K562 (cell line): ENCODE measurements around the gene EPB42. TPM values are rescaled to one million over a fixed set of nuclear protein-coding genes. Genes with fewer than 3 reads are reported as not detected.

ENCODE experiments used
- BDP1 ChIP-seq: IDR thresholded peaks from 3 replicates; pipeline ENCODE4 v1.6.1; 2011; ENCODE audit not compliant: insufficient read length, insufficient read depth
- ELF2 ChIP-seq: fragments of 250-450 bp; sonication (Bioruptor Pico); IDR thresholded peaks from 2 replicates; pipeline ENCODE4 v1.5.0; 2021; ENCODE audit warnings: mild to moderate bottlenecking
- HMG20A ChIP-seq: fragments of 450-650 bp; formaldehyde crosslinking; conservative IDR thresholded peaks from 2 replicates; pipeline ENCODE4 v1.4.0; 2020; ENCODE audit warnings: mild to moderate bottlenecking, mixed read lengths
- PCBP2 ChIP-seq: fragments of 200-400 bp; formaldehyde crosslinking; IDR thresholded peaks from 2 replicates; pipeline ENCODE4 v1.6.1; 2018; ENCODE audit warnings: low read length, low read depth, mild to moderate bottlenecking, moderate library complexity; ENCODE audit not compliant: poor library complexity, severe bottlenecking
- RBM22 ChIP-seq: fragments of 200-400 bp; formaldehyde crosslinking; IDR thresholded peaks from 2 replicates; pipeline ENCODE4 v1.6.1; 2018; ENCODE audit warnings: low read length, low read depth; ENCODE audit not compliant: poor library complexity, severe bottlenecking
- SETDB1 ChIP-seq: IDR thresholded peaks from one replicate; pipeline ENCODE4 v1.6.1; 2012; ENCODE audit warnings: low read length, control low read depth, inconsistent platforms
- YBX1 ChIP-seq: fragments of 450-650 bp; IDR thresholded peaks from 2 replicates; pipeline ENCODE4 v1.7.1; 2016; ENCODE audit warnings: mild to moderate bottlenecking
- ZNF124 ChIP-seq: sonication (generic); formaldehyde crosslinking; IDR thresholded peaks from 2 replicates; pipeline ENCODE4 v1.8.1; 2022; ENCODE audit warnings: missing genetic modification reagents
- ZNF165 ChIP-seq: fragments of 250-450 bp; sonication (Bioruptor Pico); IDR thresholded peaks from 2 replicates; pipeline ENCODE4 v1.4.0; 2020; ENCODE audit warnings: borderline replicate concordance
- ZNF347 ChIP-seq: fragments of 450-650 bp; formaldehyde crosslinking; IDR thresholded peaks from 2 replicates; pipeline ENCODE4 v1.4.0; 2020; ENCODE audit warnings: low read depth, mild to moderate bottlenecking, moderate library complexity
- ZNF778 ChIP-seq: fragments of 450-650 bp; formaldehyde crosslinking; IDR thresholded peaks from 2 replicates; pipeline ENCODE4 v1.4.0; 2020; ENCODE audit warnings: mild to moderate bottlenecking, moderate library complexity
- ZSCAN29 ChIP-seq: fragments of 450-650 bp; IDR thresholded peaks from 2 replicates; pipeline ENCODE4 v1.6.1; 2017
- ZZZ3 ChIP-seq: fragments of 450-650 bp; IDR thresholded peaks from 2 replicates; pipeline ENCODE4 v1.6.1; 2016; ENCODE audit warnings: antibody characterized with exemption, mild to moderate bottlenecking, moderate library complexity
- polyA plus RNA-seq, 8 experiments: library from polyadenylated mRNA; depleted of rRNA in 4 of 8; stranded (reverse) in 5 of 8; unstranded in 3 of 8; fragments of >200 nt; fragmentation: Nextera tagmentation in 2 of 8; fragmentation: Illumina TruSeq in 1 of 8; extraction: Ambion mirVana in 2 of 8; extraction: Trizol in 1 of 8; gene quantifications; 2 replicates each; pipeline versions ENCODE4 v1.2.1 to v1.2.3, GENCODE V29; 2011 to 2014; ENCODE audit warnings: inconsistent platforms in 1 of 8, missing spikeins in 1 of 8
- total RNA-seq, 7 experiments: library from RNA; depleted of rRNA in 6 of 7; stranded (reverse); fragments of >200 nt in 6 of 7; fragmentation: Illumina TruSeq in 2 of 7; extraction: Trizol in 2 of 7; gene quantifications; 2 replicates each; pipeline versions ENCODE4 v1.2.1 to v1.2.3, GENCODE V29; 2011 to 2021; ENCODE audit warnings: low replicate concordance in 1 of 7
- TF ChIP-seq, protein P1 (sequence below): fragments of 200-800 bp; sonication (Bioruptor generic); IDR thresholded peaks from 2 replicates; pipeline ENCODE4 v1.6.1; 2017; ENCODE audit warnings: missing genetic modification characterization, missing compliant biosample characterization
- TF ChIP-seq, protein P2 (sequence below): fragments of 450-650 bp; formaldehyde crosslinking; IDR thresholded peaks from 2 replicates; pipeline ENCODE4 v1.4.0; 2020; ENCODE audit warnings: mild to moderate bottlenecking, moderate library complexity
- TF ChIP-seq, protein P3 (sequence below): sonication (generic); formaldehyde crosslinking; IDR thresholded peaks from 2 replicates; pipeline ENCODE4 v1.8.1; 2023; ENCODE audit warnings: mild to moderate bottlenecking, missing genetic modification reagents
- TF ChIP-seq, protein P4 (sequence below): fragments of 250-450 bp; sonication (Bioruptor Pico); IDR thresholded peaks from 2 replicates; pipeline ENCODE4 v1.5.0; 2021; ENCODE audit warnings: mild to moderate bottlenecking, moderate library complexity
- TF ChIP-seq, protein P5 (sequence below): fragments of 450-650 bp; formaldehyde crosslinking; IDR thresholded peaks from 2 replicates; pipeline ENCODE4 v1.4.0; 2020; ENCODE audit warnings: mild to moderate bottlenecking, mixed read lengths

EPB42 gene
- total and polyA plus RNA-seq, 9 of the 15 experiments (the other 6 are each of a cell fraction or from before 2014, with no cell fraction given) = 0.38 to 2.3 (median 1.4) TPM

DNA sequence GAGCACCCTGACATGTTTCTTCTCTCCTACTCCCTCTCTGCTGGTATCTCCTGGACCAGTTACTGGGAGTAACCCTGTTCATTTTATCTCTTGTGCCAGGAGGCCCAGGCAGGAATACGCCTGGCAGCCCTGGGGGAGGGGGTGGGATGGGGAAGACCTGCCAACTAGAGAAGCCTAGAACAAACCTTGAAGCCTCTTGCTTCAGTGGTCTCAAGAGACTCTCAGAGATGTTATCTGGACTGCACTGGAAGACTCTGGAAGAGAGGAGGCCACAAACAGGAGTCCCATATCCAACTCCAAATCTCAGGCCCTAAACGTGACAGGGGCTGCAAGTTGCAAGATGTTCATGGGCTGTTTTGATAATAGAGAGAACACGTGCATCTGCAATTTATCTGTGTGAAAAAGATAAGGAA lies at the start of gene EPB42 (continued):
- TF ChIP-seq ZNF165 (CRISPR knock-in tag) = no peak
- TF ChIP-seq ZNF347 (CRISPR knock-in tag) = no peak
- TF ChIP-seq ELF2 (CRISPR knock-in tag) = no peak
- TF ChIP-seq ZSCAN29 = no peak
- TF ChIP-seq, protein P1, sequence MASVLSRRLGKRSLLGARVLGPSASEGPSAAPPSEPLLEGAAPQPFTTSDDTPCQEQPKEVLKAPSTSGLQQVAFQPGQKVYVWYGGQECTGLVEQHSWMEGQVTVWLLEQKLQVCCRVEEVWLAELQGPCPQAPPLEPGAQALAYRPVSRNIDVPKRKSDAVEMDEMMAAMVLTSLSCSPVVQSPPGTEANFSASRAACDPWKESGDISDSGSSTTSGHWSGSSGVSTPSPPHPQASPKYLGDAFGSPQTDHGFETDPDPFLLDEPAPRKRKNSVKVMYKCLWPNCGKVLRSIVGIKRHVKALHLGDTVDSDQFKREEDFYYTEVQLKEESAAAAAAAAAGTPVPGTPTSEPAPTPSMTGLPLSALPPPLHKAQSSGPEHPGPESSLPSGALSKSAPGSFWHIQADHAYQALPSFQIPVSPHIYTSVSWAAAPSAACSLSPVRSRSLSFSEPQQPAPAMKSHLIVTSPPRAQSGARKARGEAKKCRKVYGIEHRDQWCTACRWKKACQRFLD = peak; percentile 82
- TF ChIP-seq PCBP2 = no peak
- no peak for TF ChIP-seq ZNF778
- TF ChIP-seq, protein P2, sequence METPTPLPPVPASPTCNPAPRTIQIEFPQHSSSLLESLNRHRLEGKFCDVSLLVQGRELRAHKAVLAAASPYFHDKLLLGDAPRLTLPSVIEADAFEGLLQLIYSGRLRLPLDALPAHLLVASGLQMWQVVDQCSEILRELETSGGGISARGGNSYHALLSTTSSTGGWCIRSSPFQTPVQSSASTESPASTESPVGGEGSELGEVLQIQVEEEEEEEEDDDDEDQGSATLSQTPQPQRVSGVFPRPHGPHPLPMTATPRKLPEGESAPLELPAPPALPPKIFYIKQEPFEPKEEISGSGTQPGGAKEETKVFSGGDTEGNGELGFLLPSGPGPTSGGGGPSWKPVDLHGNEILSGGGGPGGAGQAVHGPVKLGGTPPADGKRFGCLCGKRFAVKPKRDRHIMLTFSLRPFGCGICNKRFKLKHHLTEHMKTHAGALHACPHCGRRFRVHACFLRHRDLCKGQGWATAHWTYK (CRISPR knock-in tag) = no peak
- TF ChIP-seq, protein P3, sequence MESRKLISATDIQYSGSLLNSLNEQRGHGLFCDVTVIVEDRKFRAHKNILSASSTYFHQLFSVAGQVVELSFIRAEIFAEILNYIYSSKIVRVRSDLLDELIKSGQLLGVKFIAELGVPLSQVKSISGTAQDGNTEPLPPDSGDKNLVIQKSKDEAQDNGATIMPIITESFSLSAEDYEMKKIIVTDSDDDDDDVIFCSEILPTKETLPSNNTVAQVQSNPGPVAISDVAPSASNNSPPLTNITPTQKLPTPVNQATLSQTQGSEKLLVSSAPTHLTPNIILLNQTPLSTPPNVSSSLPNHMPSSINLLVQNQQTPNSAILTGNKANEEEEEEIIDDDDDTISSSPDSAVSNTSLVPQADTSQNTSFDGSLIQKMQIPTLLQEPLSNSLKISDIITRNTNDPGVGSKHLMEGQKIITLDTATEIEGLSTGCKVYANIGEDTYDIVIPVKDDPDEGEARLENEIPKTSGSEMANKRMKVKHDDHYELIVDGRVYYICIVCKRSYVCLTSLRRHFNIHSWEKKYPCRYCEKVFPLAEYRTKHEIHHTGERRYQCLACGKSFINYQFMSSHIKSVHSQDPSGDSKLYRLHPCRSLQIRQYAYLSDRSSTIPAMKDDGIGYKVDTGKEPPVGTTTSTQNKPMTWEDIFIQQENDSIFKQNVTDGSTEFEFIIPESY (CRISPR knock-in tag) = no peak
- TF ChIP-seq RBM22 = no peak
- TF ChIP-seq, protein P4, sequence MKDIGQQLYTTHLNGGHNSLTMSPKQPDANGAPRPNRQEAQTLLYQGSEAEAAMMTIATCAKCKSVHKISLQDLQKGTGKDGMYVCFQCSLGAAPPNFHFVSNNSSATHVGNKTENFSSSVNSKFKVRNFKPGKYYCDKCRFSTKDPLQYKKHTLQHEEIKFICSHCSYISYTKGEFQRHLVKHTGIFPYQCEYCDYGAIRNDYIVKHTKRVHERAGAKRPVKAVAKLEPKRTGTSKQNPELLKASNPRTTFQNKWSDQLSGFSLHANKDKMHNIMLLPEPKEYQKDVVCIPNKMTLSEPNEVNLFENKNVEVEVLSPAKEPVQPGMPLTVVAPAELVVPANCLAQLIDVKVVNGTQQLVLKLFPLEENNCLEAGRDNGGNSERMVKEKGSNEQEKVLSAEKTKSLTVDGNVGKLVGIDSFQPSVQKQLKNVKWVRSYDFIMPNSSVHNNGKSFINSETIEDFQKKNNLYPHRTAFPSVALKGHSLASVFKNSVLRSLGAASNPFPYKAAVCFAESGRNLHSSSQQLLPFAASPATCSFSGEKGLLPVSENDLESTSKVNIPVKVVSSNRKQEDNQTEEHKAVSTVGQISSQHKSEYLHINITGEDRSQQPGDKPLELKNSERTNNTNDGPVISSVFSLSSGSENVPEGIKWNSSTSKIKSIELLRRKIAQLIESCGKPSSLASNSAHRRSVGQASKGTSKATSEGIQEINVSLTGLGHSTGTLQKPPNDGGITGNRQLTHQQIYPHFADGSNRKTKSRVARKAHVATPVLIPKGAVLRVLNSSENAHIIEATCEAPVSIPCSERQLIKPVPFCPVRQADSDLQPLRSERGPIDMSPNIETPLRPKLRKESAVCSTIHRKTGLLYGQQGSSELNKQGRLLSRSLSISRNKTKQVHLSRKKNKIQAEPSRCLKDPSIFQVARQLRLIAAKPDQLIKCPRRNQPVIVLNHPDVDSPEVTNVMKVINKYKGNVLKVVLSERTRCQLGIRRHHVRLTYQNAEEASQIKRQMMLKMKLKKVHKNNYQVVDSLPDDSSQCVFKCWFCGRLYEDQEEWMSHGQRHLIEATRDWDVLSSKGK (CRISPR knock-in tag) = no peak
- TF ChIP-seq, protein P5, sequence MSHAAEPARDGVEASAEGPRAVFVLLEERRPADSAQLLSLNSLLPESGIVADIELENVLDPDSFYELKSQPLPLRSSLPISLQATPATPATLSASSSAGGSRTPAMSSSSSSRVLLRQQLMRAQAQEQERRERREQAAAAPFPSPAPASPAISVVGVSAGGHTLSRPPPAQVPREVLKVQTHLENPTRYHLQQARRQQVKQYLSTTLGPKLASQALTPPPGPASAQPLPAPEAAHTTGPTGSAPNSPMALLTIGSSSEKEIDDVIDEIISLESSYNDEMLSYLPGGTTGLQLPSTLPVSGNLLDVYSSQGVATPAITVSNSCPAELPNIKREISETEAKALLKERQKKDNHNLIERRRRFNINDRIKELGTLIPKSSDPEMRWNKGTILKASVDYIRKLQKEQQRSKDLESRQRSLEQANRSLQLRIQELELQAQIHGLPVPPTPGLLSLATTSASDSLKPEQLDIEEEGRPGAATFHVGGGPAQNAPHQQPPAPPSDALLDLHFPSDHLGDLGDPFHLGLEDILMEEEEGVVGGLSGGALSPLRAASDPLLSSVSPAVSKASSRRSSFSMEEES (CRISPR knock-in tag) = no peak
- TF ChIP-seq HMG20A (CRISPR knock-in tag) = no peak
- no peak for TF ChIP-seq BDP1
- TF ChIP-seq ZZZ3 = no peak
- no peak for TF ChIP-seq YBX1
- no peak for TF ChIP-seq SETDB1
- no peak for TF ChIP-seq ZNF124 (CRISPR knock-in tag)
